Central memory CD8-positive, alpha-beta T cell (primary cell): ENCODE measurements around the gene ITSN1.
"Not testable (repeated sequence)": the region's sequence is repeated elsewhere in the genome, so short reads cannot be mapped to it uniquely, and the experiment has no call there.

ENCODE experiments used
- ATAC-seq: fragments of 150-1000 bp; cut with Tn5 transposase; replicated peaks from 2 replicates; pipeline ENCODE4 v1.10.0; 2022; ENCODE audit warnings: mild to moderate bottlenecking, moderate FRiP score, moderate number of reproducible peaks; ENCODE audit not compliant: poor library complexity, severe bottlenecking; ENCODE audit errors: extremely low read depth
- DNase-seq, 2 donors: peaks; one replicate each; pipeline ENCODE4 v3.0.0; 2021; ENCODE audit warnings: low spot score in 2 of 2
- H3K27ac Mint-ChIP-seq: one replicate; pipeline ENCODE4 v1.8.0; 2022; ENCODE audit warnings: low read depth, mild to moderate bottlenecking, moderate library complexity, mixed read lengths
- H3K27me3 Mint-ChIP-seq: one replicate; pipeline ENCODE4 v1.8.0; 2022; ENCODE audit warnings: mixed read lengths
- H3K36me3 Mint-ChIP-seq: one replicate; pipeline ENCODE4 v1.8.0; 2022; ENCODE audit warnings: mild to moderate bottlenecking, moderate library complexity, mixed read lengths; ENCODE audit not compliant: insufficient read depth
- H3K4me1 Mint-ChIP-seq: one replicate; pipeline ENCODE4 v1.8.0; 2022; ENCODE audit warnings: mixed read lengths
- H3K4me3 Mint-ChIP-seq: one replicate; pipeline ENCODE4 v1.8.0; 2022; ENCODE audit warnings: mild to moderate bottlenecking, moderate library complexity, mixed read lengths
- H3K9me3 Mint-ChIP-seq: one replicate; pipeline ENCODE4 v1.8.0; 2022; ENCODE audit warnings: mixed read lengths

ITSN1 gene

GRCh38 chr21:33642027-33642895 is at the start of gene ITSN1:
Gene ITSN1, plus strand, starts transcription at chr21:33642501. Its CDS starts 76,328 bp downstream, at chr21:33718829.
- H3K36me3 Mint-ChIP-seq, result peaks cover 9% of the 10 kb centered on the region
- H3K27me3 Mint-ChIP-seq, result peaks cover 10% of the 10 kb centered on the region
- peak; percentile 93 for ATAC-seq
- peak within 1 kb of the TSS; percentile 79 for H3K4me3 Mint-ChIP-seq
- H3K27ac Mint-ChIP-seq, result peak within 1 kb of the TSS; percentile 85
- H3K4me1 Mint-ChIP-seq, result peaks cover 24% of the 10 kb centered on the region
- DNase-seq, result peak; percentile 98 to 99
- no peaks in the 10 kb centered on the region for H3K9me3 Mint-ChIP-seq

GRCh38 chr21:33598051-33598450 is 44.2 kb upstream of the ITSN1 start:
- peaks cover 47% of the 10 kb centered on the region for H3K36me3 Mint-ChIP-seq
- no peak overlapping the region for H3K27ac Mint-ChIP-seq

GRCh38 chr21:33608559-33608958 is 33.7 kb upstream of the ITSN1 start:
- H3K4me1 Mint-ChIP-seq, result no peaks in the 10 kb centered on the region
- peaks cover 33% of the 10 kb centered on the region for H3K36me3 Mint-ChIP-seq
- ATAC-seq (no peak), DNase-seq (no peak)
- no peak overlapping the region for H3K4me3 Mint-ChIP-seq
- no peaks in the 10 kb centered on the region for H3K9me3 Mint-ChIP-seq
- H3K27ac Mint-ChIP-seq, result no peak overlapping the region
- no peaks in the 10 kb centered on the region for H3K27me3 Mint-ChIP-seq

More at GRCh38 chr21:33598051-33598450, 44.2 kb upstream of the ITSN1 start:
- ATAC-seq (no peak), DNase-seq (no peak)
- H3K27me3 Mint-ChIP-seq, result no peaks in the 10 kb centered on the region
- H3K9me3 Mint-ChIP-seq, result no peaks in the 10 kb centered on the region
- H3K4me1 Mint-ChIP-seq, result no peaks in the 10 kb centered on the region
- H3K4me3 Mint-ChIP-seq, result no peak overlapping the region

GRCh38 chr21:33611006-33611744 is 31.1 kb upstream of the ITSN1 start:
- Mint-ChIP-seq H3K4me3 (no peak overlapping the region), H3K9me3 (no peaks in the 10 kb centered on the region)
- ATAC-seq, result no peak

GRCh38 chr21:33617565-33617964 is 24.7 kb upstream of the ITSN1 start:
- ATAC-seq, H3K4me3 Mint-ChIP-seq, H3K27me3 Mint-ChIP-seq, H3K27ac Mint-ChIP-seq, H3K4me1 Mint-ChIP-seq, DNase-seq, H3K9me3 Mint-ChIP-seq: not testable (repeated sequence)
- H3K36me3 Mint-ChIP-seq, result peaks cover 34% of the 10 kb centered on the region

More at GRCh38 chr21:33611006-33611744, 31.1 kb upstream of the ITSN1 start:
- Mint-ChIP-seq H3K4me1 (no peaks in the 10 kb centered on the region), H3K27ac (peak overlapping the region; percentile 61), H3K36me3 (peaks cover 36% of the 10 kb centered on the region), H3K27me3 (no peaks in the 10 kb centered on the region)
- DNase-seq, result no peak

GRCh38 chr21:33618407-33618806 is 23.9 kb upstream of the ITSN1 start:
- ATAC-seq (no peak), DNase-seq (no peak)
- Mint-ChIP-seq H3K4me3 (no peak overlapping the region), H3K36me3 (peaks cover 31% of the 10 kb centered on the region), H3K4me1 (no peaks in the 10 kb centered on the region), H3K9me3 (no peaks in the 10 kb centered on the region), H3K27ac (no peak overlapping the region), H3K27me3 (no peaks in the 10 kb centered on the region)

GRCh38 chr21:33619726-33620125 is 22.6 kb upstream of the ITSN1 start:
- H3K4me1 Mint-ChIP-seq, result no peaks in the 10 kb centered on the region
- DNase-seq (no peak), ATAC-seq (no peak)
- no peaks in the 10 kb centered on the region for H3K9me3 Mint-ChIP-seq
- no peak overlapping the region for H3K4me3 Mint-ChIP-seq
- H3K27ac Mint-ChIP-seq, result no peak overlapping the region
- peaks cover 27% of the 10 kb centered on the region for H3K36me3 Mint-ChIP-seq
- no peaks in the 10 kb centered on the region for H3K27me3 Mint-ChIP-seq

GRCh38 chr21:33622253-33622652 is 20.0 kb upstream of the ITSN1 start:
- peaks cover 26% of the 10 kb centered on the region for H3K36me3 Mint-ChIP-seq
- no peak for DNase-seq
- ATAC-seq, result no peak
- H3K9me3 Mint-ChIP-seq, result no peaks in the 10 kb centered on the region
- H3K4me1 Mint-ChIP-seq, result no peaks in the 10 kb centered on the region
- H3K27ac Mint-ChIP-seq, result no peak overlapping the region
- no peak overlapping the region for H3K4me3 Mint-ChIP-seq
- no peaks in the 10 kb centered on the region for H3K27me3 Mint-ChIP-seq

GRCh38 chr21:33626151-33626550 is 16.1 kb upstream of the ITSN1 start:
- not testable (repeated sequence) for H3K4me3 Mint-ChIP-seq, H3K9me3 Mint-ChIP-seq, H3K27ac Mint-ChIP-seq

GRCh38 chr21:33634254-33634653 is 8.0 kb upstream of the ITSN1 start:
- no peak overlapping the region for H3K27ac Mint-ChIP-seq
- peaks cover 13% of the 10 kb centered on the region for H3K36me3 Mint-ChIP-seq
- no peaks in the 10 kb centered on the region for H3K9me3 Mint-ChIP-seq
- no peaks in the 10 kb centered on the region for H3K27me3 Mint-ChIP-seq
- no peak for ATAC-seq
- H3K4me1 Mint-ChIP-seq, result peaks cover 6% of the 10 kb centered on the region
- no peak overlapping the region for H3K4me3 Mint-ChIP-seq
- DNase-seq, result no peak

More at GRCh38 chr21:33626151-33626550, 16.1 kb upstream of the ITSN1 start:
- H3K36me3 Mint-ChIP-seq, result peaks cover 32% of the 10 kb centered on the region
- not testable (repeated sequence) for ATAC-seq, H3K4me1 Mint-ChIP-seq, H3K27me3 Mint-ChIP-seq, DNase-seq

GRCh38 chr21:33640697-33641351 is 1.5 kb upstream of the ITSN1 start:
- Mint-ChIP-seq H3K27me3 (peaks cover 10% of the 10 kb centered on the region), H3K27ac (peak overlapping the region; percentile 85), H3K36me3 (peaks cover 9% of the 10 kb centered on the region), H3K4me3 (peak overlapping the region; percentile 79), H3K9me3 (no peaks in the 10 kb centered on the region), H3K4me1 (peaks cover 25% of the 10 kb centered on the region)
- no peak for DNase-seq
- ATAC-seq, result no peak

GRCh38 chr21:33641352-33642026 is 812 bp upstream of the ITSN1 start, which contains the start of gene CRYZL1:
Gene CRYZL1, minus strand, starts transcription at chr21:33641741. Its CDS starts 10,190 bp downstream, at chr21:33631551.
- Mint-ChIP-seq H3K36me3 (peaks cover 9% of the 10 kb centered on the region), H3K27ac (peak within 1 kb of the TSS; percentile 85), H3K27me3 (peaks cover 10% of the 10 kb centered on the region), H3K9me3 (no peaks in the 10 kb centered on the region), H3K4me1 (peaks cover 25% of the 10 kb centered on the region), H3K4me3 (peak within 1 kb of the TSS; percentile 79)
- peak; percentile 99 to 100 for DNase-seq
- ATAC-seq, result peak; percentile 78
